Measurements from ENCODE around the gene ZFR.

The ZFR gene

GRCh38 chr5:32487424-32487823, 42.9 kb upstream of the ZFR start:
- H3K27me3 ChIP-seq (ENCODE audit: insufficient read depth, low read length, poor library complexity) = no peaks in the 10 kb centered on the region
- no peaks in the 10 kb centered on the region for H3K36me3 ChIP-seq (ENCODE audit: insufficient read depth, low read length)
- TF ChIP-seq EZH2 (IDR thresholded peaks at IDR 0.05; ENCODE audit: borderline replicate concordance, low read depth, low read length, severe bottlenecking) = no peak
- TF ChIP-seq CTCF (IDR thresholded peaks at IDR 0.05; ENCODE audit: borderline replicate concordance, extremely low read depth, low read length, poor library complexity, severe bottlenecking) = no peak
- no peak overlapping the region for H3K4me2 ChIP-seq (ENCODE audit: insufficient read depth, low read length)
- H3K27ac ChIP-seq (ENCODE audit: low read length) = no peak overlapping the region
- ATAC-seq (ENCODE audit: insufficient read depth, low read depth) (no peak), DNase-seq (no peak)
- no peaks in the 10 kb centered on the region for H3K4me1 ChIP-seq (ENCODE audit: insufficient read depth, low read length)
- no peak overlapping the region for H3K4me3 ChIP-seq (ENCODE audit: low read depth in 1 of 2, low read length in 2 of 2)
- H3K79me2 ChIP-seq (ENCODE audit: insufficient read depth, low read length) = no peaks in the 10 kb centered on the region
- H4K20me1 ChIP-seq (ENCODE audit: insufficient read depth, low read length) = no peaks in the 10 kb centered on the region
- H3K9me3 ChIP-seq (ENCODE audit: insufficient read depth, low read length, severe bottlenecking) = no peaks in the 10 kb centered on the region
- no peak overlapping the region for H2AFZ ChIP-seq (ENCODE audit: low read depth, low read length)
- H3K9ac ChIP-seq (ENCODE audit: low read depth, low read length) = no peak overlapping the region

GRCh38 chr5:32487008-32487407, 42.5 kb upstream of the ZFR start:
- Histone ChIP-seq H3K4me1 (ENCODE audit: insufficient read depth, low read length) (no peaks in the 10 kb centered on the region), H3K4me3 (ENCODE audit: low read depth in 1 of 2, low read length in 2 of 2) (no peak overlapping the region), H3K36me3 (ENCODE audit: insufficient read depth, low read length) (no peaks in the 10 kb centered on the region), H2AFZ (ENCODE audit: low read depth, low read length) (no peak overlapping the region), H3K27me3 (ENCODE audit: insufficient read depth, low read length, poor library complexity) (no peaks in the 10 kb centered on the region), H3K79me2 (ENCODE audit: insufficient read depth, low read length) (no peaks in the 10 kb centered on the region), H3K9ac (ENCODE audit: low read depth, low read length) (no peak overlapping the region), H3K4me2 (ENCODE audit: insufficient read depth, low read length) (no peak overlapping the region), H4K20me1 (ENCODE audit: insufficient read depth, low read length) (no peaks in the 10 kb centered on the region), H3K27ac (ENCODE audit: low read length) (no peak overlapping the region), H3K9me3 (ENCODE audit: insufficient read depth, low read length, severe bottlenecking) (no peaks in the 10 kb centered on the region)
- DNase-seq (no peak), ATAC-seq (ENCODE audit: insufficient read depth, low read depth) (no peak)
- no peak for TF ChIP-seq EZH2 (IDR thresholded peaks at IDR 0.05; ENCODE audit: borderline replicate concordance, low read depth, low read length, severe bottlenecking)

GRCh38 chr5:32482193-32482592, 37.7 kb upstream of the ZFR start:
- Histone ChIP-seq H3K4me3 (ENCODE audit: low read depth in 1 of 2, low read length in 2 of 2) (no peak overlapping the region), H3K79me2 (ENCODE audit: insufficient read depth, low read length) (no peaks in the 10 kb centered on the region), H2AFZ (ENCODE audit: low read depth, low read length) (no peak overlapping the region), H3K4me1 (ENCODE audit: insufficient read depth, low read length) (no peaks in the 10 kb centered on the region), H3K9me3 (ENCODE audit: insufficient read depth, low read length, severe bottlenecking) (no peaks in the 10 kb centered on the region), H4K20me1 (ENCODE audit: insufficient read depth, low read length) (no peaks in the 10 kb centered on the region), H3K4me2 (ENCODE audit: insufficient read depth, low read length) (no peak overlapping the region), H3K36me3 (ENCODE audit: insufficient read depth, low read length) (no peaks in the 10 kb centered on the region), H3K27ac (ENCODE audit: low read length) (no peak overlapping the region), H3K9ac (ENCODE audit: low read depth, low read length) (no peak overlapping the region), H3K27me3 (ENCODE audit: insufficient read depth, low read length, poor library complexity) (no peaks in the 10 kb centered on the region)
- DNase-seq (no peak), ATAC-seq (ENCODE audit: insufficient read depth, low read depth) (no peak)
- no peak for TF ChIP-seq CTCF (IDR thresholded peaks at IDR 0.05; ENCODE audit: borderline replicate concordance, extremely low read depth, low read length, poor library complexity, severe bottlenecking)
- TF ChIP-seq EZH2 (IDR thresholded peaks at IDR 0.05; ENCODE audit: borderline replicate concordance, low read depth, low read length, severe bottlenecking) = no peak

GRCh38 chr5:32479096-32479495, 34.6 kb upstream of the ZFR start:
- H2AFZ ChIP-seq (ENCODE audit: low read depth, low read length) = no peak overlapping the region
- H3K27me3 ChIP-seq (ENCODE audit: insufficient read depth, low read length, poor library complexity) = no peaks in the 10 kb centered on the region
- DNase-seq (no peak), ATAC-seq (ENCODE audit: insufficient read depth, low read depth) (no peak)
- H3K36me3 ChIP-seq (ENCODE audit: insufficient read depth, low read length) = no peaks in the 10 kb centered on the region
- no peaks in the 10 kb centered on the region for H3K79me2 ChIP-seq (ENCODE audit: insufficient read depth, low read length)
- no peaks in the 10 kb centered on the region for H4K20me1 ChIP-seq (ENCODE audit: insufficient read depth, low read length)
- H3K9ac ChIP-seq (ENCODE audit: low read depth, low read length) = no peak overlapping the region
- no peak overlapping the region for H3K27ac ChIP-seq (ENCODE audit: low read length)
- no peaks in the 10 kb centered on the region for H3K4me1 ChIP-seq (ENCODE audit: insufficient read depth, low read length)
- no peak overlapping the region for H3K4me2 ChIP-seq (ENCODE audit: insufficient read depth, low read length)
- TF ChIP-seq EZH2 (IDR thresholded peaks at IDR 0.05; ENCODE audit: borderline replicate concordance, low read depth, low read length, severe bottlenecking) (no peak), CTCF (IDR thresholded peaks at IDR 0.05; ENCODE audit: borderline replicate concordance, extremely low read depth, low read length, poor library complexity, severe bottlenecking) (no peak)
- H3K9me3 ChIP-seq (ENCODE audit: insufficient read depth, low read length, severe bottlenecking) = no peaks in the 10 kb centered on the region
- no peak overlapping the region for H3K4me3 ChIP-seq (ENCODE audit: low read depth in 1 of 2, low read length in 2 of 2)
